Hepatocyte (in vitro differentiated cells): ENCODE data around the gene RBM5. TPM values are rescaled to one million over a fixed set of nuclear protein-coding genes. Genes with fewer than 3 reads are reported as not detected.

Experiments
- DNase-seq: peaks from one replicate; pipeline ENCODE4 v3.0.0-alpha.2; 2016; ENCODE audit warnings: low spot score
- H2AFZ ChIP-seq: fragments of 200-600 bp; sonication (generic); 2 replicates; pipeline ENCODE4 v1.6.0; 2016; ENCODE audit warnings: antibody characterized with exemption, mild to moderate bottlenecking
- H3K27ac ChIP-seq: fragments of 200-600 bp; sonication (generic); 2 replicates; pipeline ENCODE4 v1.5.1; 2016; ENCODE audit warnings: mild to moderate bottlenecking
- H3K27me3 ChIP-seq: fragments of 200-600 bp; sonication (generic); 2 replicates; pipeline ENCODE4 v1.6.1; 2016
- H3K36me3 ChIP-seq: fragments of 200-600 bp; sonication (generic); replicated peaks from 2 replicates; pipeline ENCODE4 v1.5.1; 2016; ENCODE audit warnings: low read depth; ENCODE audit not compliant: insufficient read depth
- H3K4me1 ChIP-seq: fragments of 200-600 bp; sonication (generic); 2 replicates; pipeline ENCODE4 v1.5.1; 2016; ENCODE audit warnings: mild to moderate bottlenecking, moderate library complexity; ENCODE audit not compliant: insufficient read depth
- H3K4me2 ChIP-seq: fragments of 200-600 bp; sonication (generic); 2 replicates; pipeline ENCODE4 v1.6.0; 2016
- H3K4me3 ChIP-seq: fragments of 200-600 bp; sonication (generic); 2 replicates; pipeline ENCODE4 v1.5.1; 2016; ENCODE audit warnings: mild to moderate bottlenecking
- H3K79me2 ChIP-seq: fragments of 200-600 bp; sonication (generic); 2 replicates; pipeline ENCODE4 v1.6.0; 2017; ENCODE audit warnings: mild to moderate bottlenecking
- H3K9me2 ChIP-seq: fragments of 200-600 bp; sonication (generic); replicated peaks from 2 replicates; pipeline ENCODE4 v1.6.0; 2017; ENCODE audit warnings: mild to moderate bottlenecking; ENCODE audit not compliant: insufficient read depth
- H3K9me3 ChIP-seq: fragments of 200-600 bp; sonication (generic); 2 replicates; pipeline ENCODE4 v1.5.1; 2016; ENCODE audit warnings: low read depth, mild to moderate bottlenecking
- H4K20me1 ChIP-seq: fragments of 200-600 bp; sonication (generic); 2 replicates; pipeline ENCODE4 v1.6.0; 2016; ENCODE audit warnings: mild to moderate bottlenecking; ENCODE audit not compliant: insufficient read depth, poor library complexity, severe bottlenecking
- CTCF ChIP-seq: fragments of 200-600 bp; sonication (generic); IDR thresholded peaks from 2 replicates; pipeline ENCODE4 v1.5.1; 2016; ENCODE audit warnings: antibody characterized with exemption, mild to moderate bottlenecking; ENCODE audit not compliant: poor library complexity
- EZH2 ChIP-seq: fragments of 200-600 bp; sonication (generic); IDR thresholded peaks from 2 replicates; pipeline ENCODE4 v1.6.1; 2016; ENCODE audit warnings: antibody characterized with exemption, mild to moderate bottlenecking, borderline replicate concordance
- EZH2phosphoT487 ChIP-seq: fragments of 200-600 bp; sonication (generic); IDR thresholded peaks from one replicate; pipeline ENCODE4 v1.6.1; 2018; ENCODE audit warnings: antibody characterized with exemption, mild to moderate bottlenecking, low read depth, moderate library complexity; ENCODE audit not compliant: unreplicated experiment, severe bottlenecking
- WGBS: methylation state at CpG from one replicate; pipeline ENCODE4 v1.1.6; 2016; ENCODE audit warnings: low lambda C conversion rate; ENCODE audit errors: missing lambda C conversion rate; 5-methylcytosine and 5-hydroxymethylcytosine counted together
- polyA plus RNA-seq: library from polyadenylated mRNA; unstranded; fragments of >200 nt; fragmentation: Nextera tagmentation; extraction: Ambion mirVana; gene quantifications from 2 replicates; pipeline ENCODE4 v1.2.1, GENCODE V29; 2016
- total RNA-seq: library from RNA; depleted of rRNA; stranded (reverse); fragments of >200 nt; gene quantifications from 2 replicates; pipeline ENCODE4 v1.2.3, GENCODE V29; 2014

Gene RBM5
- total and polyA plus RNA-seq, 2 experiments from 2014 or later = 64.3 to 147 TPM

DNA sequence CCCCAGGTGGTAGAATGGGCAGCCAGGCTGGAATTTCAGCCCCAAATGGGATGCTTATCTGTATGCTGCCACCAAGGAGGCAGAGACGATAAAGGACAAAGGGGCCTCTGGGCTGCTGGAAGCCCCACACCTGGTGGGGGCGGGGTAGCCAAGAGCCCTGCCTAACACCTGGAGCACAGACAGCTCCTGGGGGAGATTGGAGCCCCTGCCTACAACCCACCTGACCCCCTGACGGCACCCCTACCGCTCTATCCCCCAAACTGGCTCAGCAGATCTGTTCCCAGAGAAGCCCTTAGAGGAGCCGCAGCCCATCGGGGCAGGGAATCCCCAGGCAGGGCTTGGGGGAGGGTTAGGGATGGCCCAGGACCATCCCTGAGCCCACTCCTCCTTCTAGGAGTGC lies 50.6 kb downstream of the RBM5 start:
- Histone ChIP-seq H2AFZ (no peak overlapping the region), H3K4me2 (peak overlapping the region; percentile 32)
- TF ChIP-seq EZH2phosphoT487 (no peak), CTCF (no peak), EZH2 (no peak)

DNA sequence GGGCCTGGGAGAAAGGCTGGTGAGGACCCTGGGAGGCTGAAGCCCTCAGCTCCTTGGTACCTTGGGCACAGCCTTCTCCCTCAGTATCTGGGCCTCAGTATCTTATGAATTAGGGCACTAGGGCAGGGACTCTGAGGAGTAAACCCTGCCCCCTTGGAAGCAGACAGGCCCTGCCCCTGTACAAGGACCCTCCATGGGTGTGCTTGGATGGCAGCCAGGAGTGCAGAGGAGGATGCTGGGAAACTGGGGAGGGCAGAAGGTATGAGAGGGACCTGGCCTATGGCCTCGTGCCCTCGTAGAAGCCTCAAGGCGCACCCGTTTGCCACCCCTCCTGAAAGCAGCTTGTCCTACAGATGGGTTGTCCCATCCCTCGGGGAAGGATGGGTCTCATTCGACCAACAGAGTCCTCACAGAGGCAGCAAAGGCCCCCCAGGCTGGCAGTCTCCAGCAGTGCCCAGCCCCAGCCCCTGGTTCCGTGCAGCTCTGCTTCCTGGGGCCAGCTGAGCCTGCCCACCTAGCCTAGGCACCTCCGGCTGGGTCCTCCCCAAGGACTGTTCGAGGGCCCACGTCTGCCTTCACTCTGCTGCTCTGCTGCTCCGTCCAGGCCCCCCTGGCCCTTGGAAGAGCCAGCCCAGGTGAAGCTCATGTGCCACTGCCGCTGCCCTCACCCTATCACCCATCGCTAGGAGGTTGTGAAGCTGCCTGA lies 51.2 kb downstream of the RBM5 start:
- H2AFZ ChIP-seq = no peak overlapping the region

More for the DNA sequence above, 50.6 kb downstream of the RBM5 start:
- Histone ChIP-seq H3K27me3 (no peaks in the 10 kb centered on the region), H3K79me2 (no peaks in the 10 kb centered on the region), H3K27ac (peak overlapping the region; percentile 81), H3K9me2 (no peaks in the 10 kb centered on the region), H3K4me1 (peaks cover 31% of the 10 kb centered on the region), H3K9me3 (no peaks in the 10 kb centered on the region), H3K4me3 (no peak overlapping the region), H4K20me1 (no peaks in the 10 kb centered on the region), H3K36me3 (no peaks in the 10 kb centered on the region)
- 51% methylated on average over 6 of the region's 6 CpGs for WGBS
- DNase-seq = no peak

DNA sequence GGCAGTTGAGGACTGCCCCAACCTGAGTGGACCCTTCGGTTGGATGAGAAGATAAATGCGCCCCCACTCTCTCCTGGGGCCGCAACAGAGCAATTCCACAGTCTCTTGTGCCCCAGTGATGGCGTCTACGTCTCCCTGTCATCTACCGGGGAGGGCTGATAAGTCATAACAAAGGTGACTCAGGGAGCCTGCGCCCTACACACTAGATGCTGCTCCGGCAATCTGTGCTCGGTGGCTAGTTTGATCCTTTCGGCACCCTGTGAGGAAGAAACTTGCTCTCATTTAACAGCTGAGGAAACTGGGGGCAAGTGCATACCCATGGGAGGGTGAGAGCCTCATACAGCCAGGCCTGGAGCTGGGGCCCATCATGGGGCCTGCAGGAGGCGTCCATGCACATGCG lies 52.3 kb downstream of the RBM5 start:
- Histone ChIP-seq H3K36me3 (no peaks in the 10 kb centered on the region), H3K9me3 (no peaks in the 10 kb centered on the region), H3K27ac (no peak overlapping the region), H3K79me2 (no peaks in the 10 kb centered on the region), H3K9me2 (no peaks in the 10 kb centered on the region), H3K4me3 (no peak overlapping the region), H3K27me3 (no peaks in the 10 kb centered on the region), H3K4me1 (peaks cover 31% of the 10 kb centered on the region), H3K4me2 (no peak overlapping the region), H2AFZ (no peak overlapping the region), H4K20me1 (no peaks in the 10 kb centered on the region)
- TF ChIP-seq CTCF = no peak
- TF ChIP-seq EZH2 = no peak
- no peak for TF ChIP-seq EZH2phosphoT487
- 92% methylated on average over 11 of the region's 12 CpGs for WGBS
- no peak for DNase-seq

More for the DNA sequence above, 51.2 kb downstream of the RBM5 start:
- no peak for DNase-seq
- no peaks in the 10 kb centered on the region for H3K79me2 ChIP-seq
- H3K4me3 ChIP-seq = no peak overlapping the region
- no peaks in the 10 kb centered on the region for H4K20me1 ChIP-seq
- H3K4me2 ChIP-seq = no peak overlapping the region
- peaks cover 31% of the 10 kb centered on the region for H3K4me1 ChIP-seq
- H3K27ac ChIP-seq = no peak overlapping the region
- TF ChIP-seq CTCF (no peak), EZH2phosphoT487 (no peak), EZH2 (no peak)
- no peaks in the 10 kb centered on the region for H3K36me3 ChIP-seq
- 91% methylated on average over 12 of the region's 13 CpGs for WGBS
- H3K9me2 ChIP-seq = no peaks in the 10 kb centered on the region
- H3K9me3 ChIP-seq = no peaks in the 10 kb centered on the region
- H3K27me3 ChIP-seq = no peaks in the 10 kb centered on the region
